OCI-M2 (cell line): ENCODE data around the gene RABAC1.
"Not testable (repeated sequence)": the region's sequence is repeated elsewhere in the genome, so short reads cannot be mapped to it uniquely, and the experiment has no call there.

Source experiments
- DNase-seq: peaks from one replicate; lab custom pipeline; 2025; ENCODE audit not compliant: unreplicated experiment; lab: John Stamatoyannopoulos, UW

Gene RABAC1

GRCh38 chr19:41947091-41947490, 12.0 kb downstream of the RABAC1 start:
- DNase-seq, result no peak

GRCh38 chr19:41945135-41945766, 13.9 kb downstream of the RABAC1 start:
- no peak for DNase-seq

- no peak for DNase-seq
These were observed 14.8 kb downstream of the RABAC1 start for GRCh38 chr19:41944336-41944735.

- no peak for DNase-seq
These were observed 17.5 kb downstream of the RABAC1 start for GRCh38 chr19:41941410-41942202.

- DNase-seq, result no peak
These were observed 18.3 kb downstream of the RABAC1 start for GRCh38 chr19:41940731-41941409.

- no peak for DNase-seq
These were observed 19.0 kb downstream of the RABAC1 start for GRCh38 chr19:41939861-41940730.

GRCh38 chr19:41939209-41939608, 19.9 kb downstream of the RABAC1 start:
- DNase-seq, result not testable (repeated sequence)

GRCh38 chr19:41937525-41938468, 21.3 kb downstream of the RABAC1 start:
- DNase-seq, result no peak

GRCh38 chr19:41936961-41937360, 22.2 kb downstream of the RABAC1 start:
- no peak for DNase-seq

GRCh38 chr19:41936416-41936850, 22.7 kb downstream of the RABAC1 start:
- DNase-seq, result no peak

- DNase-seq, result no peak
These were observed 23.2 kb downstream of the RABAC1 start for GRCh38 chr19:41935760-41936415.

- DNase-seq, result peak; percentile 69
These were observed 24.2 kb downstream of the RABAC1 start for GRCh38 chr19:41934849-41935374.

GRCh38 chr19:41933693-41934426, 25.3 kb downstream of the RABAC1 start:
- no peak for DNase-seq

GRCh38 chr19:41932720-41933332, 26.3 kb downstream of the RABAC1 start:
- DNase-seq, result no peak

GRCh38 chr19:41932259-41932719, 26.8 kb downstream of the RABAC1 start:
- no peak for DNase-seq

- no peak for DNase-seq
These were observed 28.1 kb downstream of the RABAC1 start for GRCh38 chr19:41930926-41931592.

- no peak for DNase-seq
These were observed 28.8 kb downstream of the RABAC1 start for GRCh38 chr19:41930322-41930722.
